ENCODE results near the gene ARL5A.
"Not testable (repeated sequence)": the region's sequence is repeated elsewhere in the genome, so short reads cannot be mapped to it uniquely, and the experiment has no call there.

ARL5A gene

DNA sequence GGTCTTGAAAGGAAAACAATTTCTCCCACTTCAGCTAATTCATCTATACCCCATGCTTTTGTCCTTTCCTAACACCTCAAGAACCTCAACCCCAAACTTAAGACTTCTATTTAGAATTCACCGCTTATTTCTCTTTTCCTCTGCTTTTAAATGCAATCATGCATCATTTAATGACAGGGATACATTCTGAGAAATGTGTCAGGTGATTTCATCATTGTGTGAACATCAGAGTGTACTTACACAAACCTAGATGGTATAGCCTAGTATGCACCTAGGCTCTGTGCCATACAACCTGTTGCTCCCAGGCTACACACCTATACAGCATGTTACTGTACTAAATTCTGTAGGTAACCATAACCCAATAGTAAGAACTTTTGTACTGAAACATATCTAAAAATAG lies 22.9 kb downstream of the ARL5A start:
- DNase-seq (ENCODE audit: low read depth), result no peak
- H3K4me3 ChIP-seq (ENCODE audit: low read depth, low read length), result no peak overlapping the region

DNA sequence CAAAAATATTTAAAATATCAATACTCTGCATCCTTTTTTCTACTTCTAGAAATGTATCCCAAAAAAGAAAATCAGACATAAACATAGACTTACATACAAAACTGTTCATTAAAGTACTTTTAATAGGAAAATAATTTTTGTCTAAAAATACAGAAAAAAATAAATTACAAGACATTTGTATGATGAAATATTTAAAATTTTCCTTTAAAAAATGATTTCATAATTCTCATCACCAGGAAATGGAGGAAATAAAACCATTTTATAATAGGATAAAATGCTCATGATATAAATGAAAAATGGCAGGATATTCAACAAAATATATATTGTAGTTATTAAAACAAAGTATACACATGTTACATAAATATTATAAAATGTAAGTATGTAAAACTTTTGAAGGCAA lies 24.4 kb downstream of the ARL5A start:
- no peak for DNase-seq (ENCODE audit: low read depth)
- no peak overlapping the region for H3K4me3 ChIP-seq (ENCODE audit: low read depth, low read length)

DNA sequence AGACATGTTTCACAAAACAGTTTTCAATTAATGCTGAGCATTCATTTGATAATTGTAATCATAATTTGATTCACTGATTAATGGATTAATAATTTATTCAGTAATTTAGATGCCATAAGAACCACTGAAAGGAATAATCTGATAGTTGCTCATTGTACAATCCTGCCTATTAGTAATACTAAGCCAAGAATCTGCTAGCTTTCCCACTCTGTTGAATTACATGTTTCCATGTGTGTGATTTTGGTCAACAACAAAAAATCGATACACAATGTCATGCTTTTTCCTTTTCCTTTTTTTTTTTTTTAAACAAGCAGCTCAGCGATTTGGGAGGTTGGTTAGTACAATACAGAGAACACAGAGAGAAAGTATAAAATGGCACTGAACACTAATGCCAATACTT lies 25.9 kb downstream of the ARL5A start:
- DNase-seq (ENCODE audit: low read depth), result no peak
- H3K4me3 ChIP-seq (ENCODE audit: low read depth, low read length), result no peak overlapping the region

DNA sequence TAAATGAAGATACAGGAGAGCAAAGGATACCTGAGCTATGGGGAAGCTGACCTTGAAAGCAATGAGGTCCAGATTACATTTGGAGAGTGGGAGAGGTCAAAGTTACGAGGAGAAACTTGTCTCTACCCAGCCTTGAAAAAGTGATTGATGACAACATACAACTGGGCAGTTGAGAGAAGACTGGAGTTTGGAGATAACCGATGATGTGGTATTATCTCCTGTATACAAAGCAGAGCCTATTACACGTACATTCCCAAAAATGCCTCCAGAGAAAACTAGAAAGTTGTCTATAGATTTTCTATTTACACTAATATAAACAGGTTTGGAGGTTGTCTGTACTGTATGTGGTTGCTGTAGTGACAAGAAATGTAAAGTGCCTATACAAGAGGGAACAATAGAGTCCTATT lies 28.3 kb downstream of the ARL5A start:
- DNase-seq (ENCODE audit: low read depth), result no peak
- no peak overlapping the region for H3K4me3 ChIP-seq (ENCODE audit: low read depth, low read length)

DNA sequence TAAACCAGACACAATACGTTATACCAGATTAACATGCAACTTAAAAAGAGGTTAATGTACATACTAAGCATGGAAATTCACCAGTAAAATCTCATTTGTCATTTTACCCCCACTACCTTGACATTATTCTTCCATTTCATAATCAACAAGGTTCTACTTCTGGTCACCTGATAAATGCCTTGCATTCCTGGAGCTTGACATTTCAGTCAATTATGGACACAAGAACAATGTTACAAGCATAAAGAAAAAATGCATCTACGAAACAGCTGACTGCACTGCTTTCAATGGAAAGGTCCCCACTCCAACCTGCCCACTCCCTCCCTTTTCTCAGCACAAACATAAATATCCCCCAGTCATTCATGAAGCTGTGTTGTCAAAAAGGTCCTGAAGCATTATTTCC lies 31.4 kb downstream of the ARL5A start:
- H3K4me3 ChIP-seq (ENCODE audit: low read depth, low read length), result no peak overlapping the region
- no peak for DNase-seq (ENCODE audit: low read depth)

DNA sequence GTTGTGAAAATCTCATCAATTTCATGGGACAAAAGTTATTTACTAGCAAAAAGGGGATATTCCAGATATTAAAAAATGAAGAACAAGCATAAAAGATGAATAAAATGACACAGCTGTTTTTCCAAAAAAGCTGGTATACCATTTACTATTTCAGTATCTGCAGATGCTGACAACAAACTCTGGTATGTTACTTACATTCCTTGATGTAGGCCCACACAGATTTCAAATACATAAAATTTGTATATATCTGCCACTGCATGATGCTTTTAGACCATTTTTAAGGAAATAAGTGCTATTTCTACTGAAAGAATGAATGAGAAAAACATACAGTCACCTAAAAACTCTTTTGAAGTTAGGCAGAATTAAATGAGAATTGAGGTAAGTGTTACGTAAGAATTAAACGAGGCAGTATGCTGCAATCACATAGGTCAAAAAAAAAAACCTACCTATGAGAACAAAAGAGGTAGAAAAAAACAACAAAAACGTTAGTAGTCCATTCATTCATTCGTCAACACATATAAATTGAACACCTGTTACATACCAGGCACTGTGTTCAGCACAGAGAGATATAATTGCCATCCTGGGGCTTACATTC lies 32.5 kb downstream of the ARL5A start:
- no peak overlapping the region for H3K4me3 ChIP-seq (ENCODE audit: low read depth, low read length)
- DNase-seq (ENCODE audit: low read depth), result no peak

DNA sequence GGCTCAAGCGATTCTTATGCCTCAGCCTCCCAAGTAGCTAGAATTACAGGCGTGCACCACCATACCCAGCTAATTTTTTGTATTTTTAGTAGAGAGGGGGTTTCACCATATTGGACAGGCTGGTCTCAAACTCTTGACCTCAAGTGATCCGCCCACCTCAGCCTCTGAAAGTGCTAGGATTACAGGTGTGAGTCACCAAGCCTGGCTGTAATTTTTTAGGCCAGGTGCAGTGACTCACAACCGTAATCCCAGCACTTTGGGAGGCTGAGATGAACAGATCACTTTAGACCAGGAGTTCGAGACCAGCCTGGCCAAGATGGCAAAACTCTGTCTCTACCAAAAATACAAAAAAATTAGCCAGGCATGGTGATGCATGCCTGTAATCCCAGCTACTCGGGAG lies 33.8 kb downstream of the ARL5A start:
- not testable (repeated sequence) for DNase-seq (ENCODE audit: low read depth); H3K4me3 ChIP-seq (ENCODE audit: low read depth, low read length)

DNA sequence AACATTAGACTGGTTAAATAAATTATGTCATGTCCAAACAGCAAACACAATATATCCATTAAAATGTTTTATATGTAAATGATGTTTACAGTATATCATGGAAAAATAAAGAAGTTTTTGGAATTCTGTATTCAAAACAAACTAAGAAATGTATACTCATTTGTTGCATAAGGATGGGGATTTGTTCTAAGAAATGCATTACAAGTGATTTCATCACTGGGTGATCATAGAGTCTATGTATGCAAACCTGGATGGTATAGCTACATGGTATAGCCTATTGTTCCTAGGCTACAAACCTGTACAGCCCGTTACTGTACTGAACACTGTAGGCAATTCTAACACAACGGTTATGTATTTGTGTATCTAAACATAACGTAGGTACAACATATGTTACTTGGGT lies 35.1 kb downstream of the ARL5A start:
- no peak for DNase-seq (ENCODE audit: low read depth)
- H3K4me3 ChIP-seq (ENCODE audit: low read depth, low read length), result no peak overlapping the region

DNA sequence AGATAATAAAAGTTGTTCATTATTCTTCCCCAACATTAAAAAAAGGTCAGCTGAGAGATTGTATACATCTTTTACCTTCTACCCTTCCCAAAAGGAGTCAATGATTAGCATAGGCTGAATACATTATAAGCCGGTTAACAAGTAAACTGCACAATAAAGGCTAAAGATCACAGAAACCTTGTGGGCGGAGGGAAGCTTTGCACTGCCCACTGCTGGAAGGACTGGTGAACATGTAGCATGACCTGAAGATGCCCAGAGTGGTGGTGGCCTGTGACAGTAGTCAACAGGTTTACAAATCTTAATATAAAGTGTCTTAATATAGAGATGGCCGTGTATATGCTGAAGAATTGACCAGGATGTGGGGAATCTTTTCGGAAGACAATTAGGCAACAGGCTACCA lies 35.6 kb downstream of the ARL5A start:
- DNase-seq (ENCODE audit: low read depth), result no peak
- H3K4me3 ChIP-seq (ENCODE audit: low read depth, low read length), result no peak overlapping the region

DNA sequence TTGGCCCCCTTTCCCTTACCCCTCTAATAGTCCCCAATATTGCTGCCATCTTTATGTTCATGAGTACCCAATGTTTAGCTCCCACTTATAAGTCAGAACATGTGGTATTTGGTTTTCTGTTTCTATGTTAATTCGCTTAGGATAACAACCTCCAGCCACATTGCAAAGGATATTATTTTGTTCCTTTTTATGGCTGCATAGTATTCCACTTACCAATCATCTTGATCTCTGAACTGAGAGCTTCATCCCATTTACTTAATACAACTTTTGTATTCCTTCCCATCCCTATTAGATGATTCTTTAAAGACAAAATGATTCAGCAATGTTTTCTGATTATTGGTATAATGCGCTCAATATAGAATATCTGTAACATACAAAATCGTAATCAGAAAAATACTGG lies 36.7 kb downstream of the ARL5A start:
- H3K4me3 ChIP-seq (ENCODE audit: low read depth, low read length), result no peak overlapping the region
- DNase-seq (ENCODE audit: low read depth), result no peak

DNA sequence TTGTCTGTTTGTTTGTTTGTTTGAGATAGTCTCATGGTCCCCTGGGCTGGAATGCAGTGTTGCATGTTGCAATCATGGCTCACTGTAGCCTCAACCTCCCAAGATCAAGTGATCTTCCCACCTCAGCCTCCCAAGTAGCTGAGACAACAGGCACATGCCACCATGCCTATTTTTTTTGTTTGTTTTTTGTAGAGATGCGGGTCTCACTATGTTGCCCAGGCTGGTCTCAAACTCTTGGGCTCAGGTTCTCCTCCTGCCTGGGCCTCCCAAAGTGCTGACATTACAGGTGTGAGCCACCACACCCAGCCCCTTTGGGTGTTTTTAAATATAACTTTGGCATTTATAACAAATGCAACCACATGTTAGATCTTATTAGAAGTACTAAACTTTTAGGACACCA lies 37.5 kb downstream of the ARL5A start:
- H3K4me3 ChIP-seq (ENCODE audit: low read depth, low read length), result no peak overlapping the region
- no peak for DNase-seq (ENCODE audit: low read depth)

DNA sequence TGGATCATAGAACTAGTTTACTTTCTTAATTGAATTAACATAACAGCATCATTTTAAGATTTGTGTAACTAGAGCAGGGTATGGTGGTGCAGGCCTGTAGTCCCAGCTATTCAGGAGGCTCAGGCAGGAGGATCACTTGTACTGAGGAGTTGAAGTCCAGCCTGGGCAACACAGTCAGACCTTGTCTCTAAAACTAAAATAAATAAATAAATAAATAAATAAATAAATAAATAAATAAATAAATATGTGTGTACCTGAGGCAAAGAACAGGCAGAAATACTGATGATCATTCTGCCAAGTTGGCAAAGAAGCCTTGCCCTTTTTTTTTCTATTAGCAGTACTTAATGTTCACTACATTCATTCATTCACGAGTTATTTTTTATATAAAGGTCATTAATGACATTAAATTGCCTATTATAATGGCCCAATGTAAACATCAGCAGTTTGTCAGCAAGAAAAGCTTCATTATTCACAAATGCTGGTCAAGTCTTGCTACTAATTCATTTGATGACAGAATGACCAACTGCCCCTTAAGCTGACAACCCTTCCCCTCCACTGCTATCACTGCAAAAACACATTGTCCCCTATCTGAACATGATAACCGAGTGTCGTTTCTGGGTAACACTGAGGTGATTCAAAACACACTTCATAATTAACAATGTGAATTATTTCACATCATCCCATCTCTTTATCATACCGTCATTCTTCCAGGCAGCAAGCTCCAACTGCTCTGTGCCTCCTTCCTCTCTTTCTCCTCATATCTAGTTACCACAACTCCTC lies 39.0 kb downstream of the ARL5A start:
- H3K4me3 ChIP-seq (ENCODE audit: low read depth, low read length), result no peak overlapping the region
- DNase-seq (ENCODE audit: low read depth), result no peak

DNA sequence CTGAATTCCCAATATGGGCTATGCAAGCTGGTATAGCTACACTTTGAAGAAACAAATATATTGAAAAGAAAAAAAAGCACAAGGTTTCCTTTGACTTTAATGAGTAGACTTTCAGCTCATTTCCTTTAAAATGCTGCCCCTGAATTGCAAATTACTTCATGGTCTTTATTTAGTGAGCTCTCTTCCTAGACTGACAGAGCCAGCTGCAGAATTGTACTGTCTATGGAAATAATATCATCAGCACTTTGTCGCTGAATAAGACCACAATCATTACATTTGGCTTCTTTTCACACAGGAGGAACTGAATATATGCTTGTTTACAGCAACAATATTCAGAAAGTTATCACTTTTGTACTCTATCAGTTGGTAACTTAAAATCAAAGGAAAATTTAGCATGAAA lies 41.7 kb downstream of the ARL5A start:
- H3K4me3 ChIP-seq (ENCODE audit: low read depth, low read length), result no peak overlapping the region
- DNase-seq (ENCODE audit: low read depth), result no peak

DNA sequence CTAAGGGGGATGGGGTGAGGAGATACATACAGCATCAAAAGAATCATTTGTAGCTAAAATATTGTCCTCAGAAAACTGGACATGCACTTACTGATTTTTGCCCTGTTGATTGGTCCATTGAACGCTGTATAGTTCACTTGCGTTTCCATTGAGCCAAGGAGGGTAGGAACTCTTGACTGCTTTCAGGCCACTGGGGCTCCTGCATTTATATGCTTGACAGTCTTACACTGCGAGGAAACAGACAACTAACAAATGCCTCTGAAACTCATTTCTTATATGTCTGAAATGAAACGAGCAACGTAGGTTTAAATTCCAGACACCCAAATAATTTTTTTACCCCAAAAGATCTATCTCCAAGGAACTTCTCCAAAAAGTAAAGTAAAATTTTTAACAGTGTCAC lies 42.1 kb downstream of the ARL5A start:
- H3K4me3 ChIP-seq (ENCODE audit: low read depth, low read length), result no peak overlapping the region
- DNase-seq (ENCODE audit: low read depth), result no peak

DNA sequence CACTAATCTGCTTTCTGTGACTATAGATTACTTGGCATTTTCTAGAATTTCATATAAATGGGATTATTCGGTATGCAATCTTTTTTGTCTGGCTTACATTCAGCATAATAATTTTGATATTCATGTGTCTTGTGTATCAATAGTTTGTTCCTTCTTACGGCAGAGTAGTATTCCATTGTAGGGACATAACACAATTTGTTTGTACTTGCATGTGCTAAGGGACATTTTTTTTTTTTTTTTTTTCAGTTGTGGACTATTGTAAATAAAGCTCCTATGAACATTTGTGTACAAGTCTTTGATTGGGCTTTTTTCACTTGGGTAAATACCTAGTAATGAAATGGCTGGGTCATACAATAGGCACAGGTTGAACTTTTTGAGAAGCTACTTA lies 45.1 kb downstream of the ARL5A start:
- DNase-seq (ENCODE audit: low read depth), result no peak
- H3K4me3 ChIP-seq (ENCODE audit: low read depth, low read length), result no peak overlapping the region

DNA sequence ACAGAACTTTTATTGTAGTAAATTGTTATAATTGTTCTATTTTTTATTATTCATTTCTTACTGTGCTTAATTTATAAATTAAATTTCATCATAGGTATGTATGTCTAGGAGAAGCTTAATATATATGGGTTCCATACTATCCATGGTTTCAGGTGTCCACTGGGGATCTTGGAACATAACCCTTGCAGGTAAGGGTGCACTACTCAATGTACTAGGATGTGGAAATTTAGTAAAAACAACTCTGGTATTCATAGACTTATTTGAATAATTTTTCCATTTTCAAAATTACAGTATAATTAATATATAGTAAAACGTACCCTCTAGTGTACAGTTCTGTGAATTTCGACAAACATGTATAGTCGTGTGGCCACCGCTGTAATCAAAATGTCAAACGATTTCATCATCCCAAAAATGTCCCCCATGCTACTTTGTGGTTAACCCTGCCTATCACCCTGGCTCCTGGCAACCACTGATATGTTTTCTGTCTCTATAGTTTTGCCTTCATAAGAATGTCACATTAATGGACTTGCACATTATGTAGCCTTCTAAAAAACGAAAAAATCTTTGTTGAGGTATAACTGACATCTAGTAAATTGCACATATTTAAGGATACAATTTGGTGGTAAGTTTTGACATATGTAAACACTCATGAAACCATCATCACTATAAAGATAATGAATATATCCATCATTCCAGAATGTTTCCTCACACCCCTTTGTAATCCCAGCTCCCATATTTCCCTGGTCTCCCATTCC lies 45.7 kb downstream of the ARL5A start:
- DNase-seq (ENCODE audit: low read depth), result no peak
- H3K4me3 ChIP-seq (ENCODE audit: low read depth, low read length), result no peak overlapping the region

DNA sequence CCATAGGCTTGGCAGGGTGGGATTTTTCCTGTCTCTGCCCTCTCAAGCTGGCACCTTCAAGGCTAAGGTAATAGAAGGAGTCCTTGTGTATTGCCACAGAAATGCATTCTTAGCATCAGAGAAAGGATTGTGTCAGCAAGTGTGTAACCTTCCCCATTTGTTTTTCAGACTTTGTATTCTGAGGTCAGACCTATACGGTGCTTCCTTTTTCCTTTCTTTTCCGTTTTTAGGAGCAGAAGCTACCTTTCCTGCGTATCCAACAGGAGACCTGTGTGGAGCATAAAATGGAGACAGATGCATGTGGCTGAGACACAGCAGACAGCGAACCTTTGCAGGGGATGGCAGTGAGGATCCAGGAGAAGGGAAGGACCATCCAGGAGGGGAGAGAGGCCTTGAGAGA lies 46.6 kb downstream of the ARL5A start:
- DNase-seq (ENCODE audit: low read depth), result no peak
- H3K4me3 ChIP-seq (ENCODE audit: low read depth, low read length), result no peak overlapping the region

DNA sequence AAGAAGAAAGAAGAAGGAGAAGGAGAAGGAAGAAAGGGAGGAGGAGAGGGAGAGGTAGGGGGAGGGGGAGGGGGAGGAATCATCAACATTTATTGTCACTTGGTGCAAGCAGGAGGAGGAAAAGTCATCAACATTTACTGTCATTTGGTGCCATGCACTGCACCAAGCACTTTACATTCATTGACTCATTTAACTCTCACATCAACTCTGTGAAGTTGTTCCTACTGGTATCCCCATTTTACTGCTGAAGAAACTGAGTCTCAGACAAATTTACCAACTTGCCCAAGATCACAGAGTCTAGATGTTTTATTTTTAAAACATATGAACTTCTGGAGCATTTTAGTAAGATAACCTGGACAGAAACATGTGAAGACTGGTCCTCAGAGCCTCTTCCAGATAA lies 47.3 kb downstream of the ARL5A start:
- DNase-seq (ENCODE audit: low read depth), result no peak

DNA sequence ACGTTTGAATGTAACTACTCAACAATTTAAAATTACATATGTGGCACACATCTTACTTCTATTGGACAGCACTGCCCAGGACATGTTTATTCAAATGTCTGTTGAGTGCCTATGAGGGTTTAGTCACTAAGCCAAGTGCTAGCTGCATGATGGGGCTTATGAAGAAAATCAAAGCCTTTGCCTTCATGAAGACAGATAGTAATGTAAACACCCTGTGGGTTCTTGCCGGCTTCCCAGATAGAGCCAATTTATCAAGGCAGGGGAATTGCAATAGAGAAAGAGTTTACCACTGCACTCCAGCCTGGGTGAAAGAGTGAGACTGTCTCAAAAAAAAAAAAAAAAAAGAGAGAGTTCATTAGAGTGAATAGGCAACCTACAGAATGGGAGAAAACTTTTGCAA lies 50.3 kb downstream of the ARL5A start:
- no peak overlapping the region for H3K4me3 ChIP-seq (ENCODE audit: low read depth, low read length)
- no peak for DNase-seq (ENCODE audit: low read depth)

More for the DNA sequence above, 47.3 kb downstream of the ARL5A start:
- no peak overlapping the region for H3K4me3 ChIP-seq (ENCODE audit: low read depth, low read length)

DNA sequence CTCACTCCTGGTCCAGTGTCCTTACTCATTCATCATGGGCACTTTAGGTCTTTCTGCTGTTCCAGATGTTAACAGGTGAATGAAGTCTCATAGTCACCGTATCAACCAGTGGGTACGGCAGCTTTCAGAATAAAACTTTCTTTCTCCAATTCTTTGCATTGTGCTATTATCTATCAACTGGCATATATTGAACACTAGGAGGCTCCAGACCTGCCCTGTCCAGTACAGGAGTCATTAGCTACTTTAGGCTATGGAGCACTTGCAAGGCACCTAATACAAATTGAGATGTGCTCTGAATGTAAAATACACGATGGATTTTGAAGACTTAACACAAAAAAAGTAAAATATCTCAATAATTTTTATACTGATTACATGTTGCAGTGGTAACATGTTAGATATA lies 50.7 kb downstream of the ARL5A start:
- DNase-seq (ENCODE audit: low read depth), result no peak
- H3K4me3 ChIP-seq (ENCODE audit: low read depth, low read length), result no peak overlapping the region

DNA sequence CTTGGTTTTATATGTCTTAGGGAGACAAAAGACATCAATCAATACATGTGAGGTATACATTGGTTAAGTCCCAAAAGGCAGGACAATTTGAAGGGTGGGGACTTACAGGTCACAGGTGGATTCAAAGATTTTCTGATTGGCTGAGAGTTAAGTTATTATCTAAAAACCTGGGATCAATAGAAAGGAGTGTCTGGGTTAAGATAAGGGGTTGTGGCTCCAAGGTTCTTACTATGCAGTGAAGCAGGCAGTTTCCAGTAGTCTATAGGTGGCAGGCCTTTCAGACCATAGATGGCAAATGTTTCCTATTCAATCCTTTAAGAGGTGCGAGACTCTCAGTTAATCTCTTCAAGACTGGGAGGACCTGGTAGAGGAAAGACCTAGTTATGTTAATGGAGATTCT lies 51.9 kb downstream of the ARL5A start:
- DNase-seq (ENCODE audit: low read depth), result no peak
- no peak overlapping the region for H3K4me3 ChIP-seq (ENCODE audit: low read depth, low read length)

All from skeletal muscle cell (primary cell).